Measurements from ENCODE around the gene SPATS2. TPM values are rescaled to one million over a fixed set of nuclear protein-coding genes. Genes with fewer than 3 reads are reported as not detected.

Gene SPATS2
- total and polyA plus RNA-seq, 4 donors, result 21.8 to 44.6 (median 38.1) TPM

DNA sequence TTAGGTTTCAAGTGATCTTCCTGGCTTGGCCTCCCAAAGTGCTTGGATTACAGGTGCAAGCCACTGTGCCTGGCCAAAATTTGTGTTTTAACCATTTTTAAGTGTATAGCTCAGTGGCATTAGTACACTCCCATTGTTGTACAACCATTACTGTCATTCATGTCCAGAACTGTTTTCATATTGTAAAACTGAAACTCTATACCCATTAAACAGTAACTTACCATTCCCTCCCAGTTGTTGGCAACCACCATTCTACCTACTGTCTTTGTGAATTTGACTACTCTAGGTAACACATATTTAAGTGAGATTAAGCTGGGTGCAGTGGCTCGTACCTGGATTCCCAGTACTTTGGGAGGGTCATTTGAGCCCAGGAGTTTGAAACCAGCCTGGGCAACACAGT lies 104.3 kb downstream of the SPATS2 start:
- Histone ChIP-seq H3K9me3 (ENCODE audit: control insufficient read depth, insufficient read depth, low read length) (no peaks in the 10 kb centered on the region), H3K4me3 (ENCODE audit: low read depth, low read length) (no peak overlapping the region), H3K27me3 (ENCODE audit: control insufficient read depth, insufficient read depth, low read length) (no peaks in the 10 kb centered on the region), H3K4me1 (ENCODE audit: control insufficient read depth, insufficient read depth, low read length) (no peaks in the 10 kb centered on the region), H3K27ac (ENCODE audit: low read depth, low read length) (no peak overlapping the region), H3K36me3 (ENCODE audit: control insufficient read depth, insufficient read depth, low read length) (no peaks in the 10 kb centered on the region)
- DNase-seq (ENCODE audit: low read depth in 4 of 6, low spot score in 6 of 6), result no peak
- 100% methylated on average over 1 of the region's 1 CpG for WGBS (ENCODE audit: insufficient coverage)

DNA sequence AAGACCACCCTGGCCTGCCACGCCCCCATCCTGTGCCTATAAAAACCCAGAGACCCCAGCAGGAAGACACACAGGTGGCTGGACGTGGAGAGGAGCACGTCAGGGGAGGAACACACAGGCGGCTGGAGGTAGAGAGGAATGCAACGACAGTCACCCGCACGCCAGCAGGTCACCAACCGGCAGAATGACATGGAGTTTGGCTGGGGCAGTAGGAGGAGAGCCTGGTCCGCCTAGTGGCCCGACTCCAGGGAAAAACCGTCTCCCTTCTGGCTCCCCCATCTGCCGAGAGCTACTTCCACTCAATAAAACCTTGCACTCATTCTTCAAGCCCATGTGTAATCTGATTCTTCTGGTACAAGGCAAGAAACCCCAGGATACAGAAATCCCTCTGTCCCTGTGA lies 108.8 kb downstream of the SPATS2 start:
- no peaks in the 10 kb centered on the region for H3K9me3 ChIP-seq (ENCODE audit: control insufficient read depth, insufficient read depth, low read length)
- peaks cover 3% of the 10 kb centered on the region for H3K4me1 ChIP-seq (ENCODE audit: control insufficient read depth, insufficient read depth, low read length)
- H3K36me3 ChIP-seq (ENCODE audit: control insufficient read depth, insufficient read depth, low read length), result peaks cover 5% of the 10 kb centered on the region
- no peak overlapping the region for H3K27ac ChIP-seq (ENCODE audit: low read depth, low read length)
- peak in 1 of 6 donors; percentile 11 for DNase-seq (ENCODE audit: low read depth in 4 of 6, low spot score in 6 of 6)
- H3K4me3 ChIP-seq (ENCODE audit: low read depth, low read length), result no peak overlapping the region
- H3K27me3 ChIP-seq (ENCODE audit: control insufficient read depth, insufficient read depth, low read length), result no peaks in the 10 kb centered on the region
- WGBS (ENCODE audit: insufficient coverage), result 82% methylated on average over 9 of the region's 12 CpGs

DNA sequence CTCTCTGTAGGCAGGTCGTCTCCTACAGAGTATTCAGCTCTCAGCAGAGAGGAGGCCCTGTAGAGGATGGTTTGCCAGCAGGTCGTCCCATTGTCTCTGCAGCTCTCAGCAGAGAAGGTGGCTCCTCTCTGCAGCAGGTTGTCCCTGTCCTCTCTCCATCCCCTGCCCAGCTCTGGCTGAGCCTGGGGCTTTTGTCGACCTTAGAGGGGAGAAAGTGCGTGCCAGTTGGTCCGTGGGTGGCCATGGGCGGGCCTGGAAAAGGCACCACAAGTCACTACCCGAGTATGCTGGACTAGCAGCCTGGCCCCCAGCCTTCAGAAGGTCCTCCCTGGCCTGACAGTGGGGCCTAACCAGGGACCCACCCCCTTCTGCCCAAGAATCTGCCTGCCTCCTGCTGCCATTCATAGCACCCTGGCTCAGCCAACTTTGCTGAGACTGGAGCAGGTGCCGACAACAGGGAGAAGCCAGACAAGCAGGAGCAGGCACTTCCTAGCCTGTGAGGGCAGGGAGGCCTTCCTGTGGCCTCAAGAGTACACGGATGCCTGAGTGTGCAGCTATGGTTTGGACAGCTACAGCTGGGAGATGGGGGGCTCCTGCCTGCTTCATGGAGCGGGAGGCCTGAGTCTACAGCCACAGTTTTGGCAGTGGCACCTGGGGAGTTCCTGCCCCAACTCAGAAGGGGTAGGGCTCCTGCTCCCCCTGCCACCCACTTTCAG lies 111.8 kb downstream of the SPATS2 start:
- Histone ChIP-seq H3K4me3 (ENCODE audit: low read depth, low read length) (no peak overlapping the region), H3K4me1 (ENCODE audit: control insufficient read depth, insufficient read depth, low read length) (peaks cover 3% of the 10 kb centered on the region), H3K27ac (ENCODE audit: low read depth, low read length) (no peak overlapping the region), H3K9me3 (ENCODE audit: control insufficient read depth, insufficient read depth, low read length) (no peaks in the 10 kb centered on the region), H3K27me3 (ENCODE audit: control insufficient read depth, insufficient read depth, low read length) (no peaks in the 10 kb centered on the region), H3K36me3 (ENCODE audit: control insufficient read depth, insufficient read depth, low read length) (peaks cover 5% of the 10 kb centered on the region)
- no peak for DNase-seq (ENCODE audit: low read depth in 4 of 6, low spot score in 6 of 6)
- 65% methylated on average over 9 of the region's 10 CpGs for WGBS (ENCODE audit: insufficient coverage)

DNA sequence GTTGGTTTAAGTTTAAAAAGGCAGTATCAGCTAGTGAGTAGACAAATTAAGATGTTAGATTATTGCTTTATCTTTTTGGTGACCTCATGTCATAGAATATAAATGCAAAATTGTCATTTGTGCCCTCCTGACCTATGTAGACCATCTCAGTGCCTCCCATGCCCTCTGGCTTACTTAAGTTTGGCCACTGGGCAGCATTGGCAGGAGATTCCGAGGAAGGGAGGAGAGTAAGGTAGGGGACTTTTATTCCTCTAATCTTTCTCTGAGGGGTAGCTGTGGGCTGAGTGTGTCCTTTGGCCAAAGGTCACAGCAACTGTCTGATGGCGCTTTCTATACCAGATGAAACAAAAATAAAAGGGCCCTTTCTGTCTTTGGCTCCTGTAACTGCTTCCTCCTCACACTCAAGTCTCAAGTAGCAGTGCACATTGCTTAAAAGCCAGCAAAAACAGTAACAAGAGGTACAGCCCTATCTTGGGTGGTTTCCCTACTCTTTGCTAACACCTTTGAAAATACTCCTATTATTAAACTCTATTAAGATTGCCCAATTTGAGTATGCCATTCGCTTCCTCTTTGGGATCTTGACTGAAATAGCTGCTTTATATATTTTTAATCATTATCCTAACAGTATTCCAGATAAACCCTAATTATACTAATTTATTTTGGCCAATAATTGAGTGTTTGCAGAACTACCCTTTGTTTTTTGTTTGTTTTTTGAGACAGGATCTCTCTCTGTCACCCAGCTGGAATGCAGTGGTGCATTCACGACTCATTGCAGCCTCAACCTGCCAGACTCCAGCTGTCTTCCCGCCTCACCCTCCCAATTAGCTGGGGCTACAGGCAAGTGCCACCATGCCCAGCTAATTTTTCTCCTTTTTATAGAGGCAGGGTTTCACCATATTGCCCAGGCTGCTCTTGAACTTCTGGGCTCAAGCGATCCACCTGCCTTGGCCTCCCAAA lies 115.1 kb downstream of the SPATS2 start:
- no peaks in the 10 kb centered on the region for H3K27me3 ChIP-seq (ENCODE audit: control insufficient read depth, insufficient read depth, low read length)
- H3K4me3 ChIP-seq (ENCODE audit: low read depth, low read length), result no peak overlapping the region
- H3K9me3 ChIP-seq (ENCODE audit: control insufficient read depth, insufficient read depth, low read length), result no peaks in the 10 kb centered on the region
- no peak overlapping the region for H3K27ac ChIP-seq (ENCODE audit: low read depth, low read length)
- H3K36me3 ChIP-seq (ENCODE audit: control insufficient read depth, insufficient read depth, low read length), result peaks cover 13% of the 10 kb centered on the region
- DNase-seq (ENCODE audit: low read depth in 4 of 6, low spot score in 6 of 6), result no peak
- WGBS (ENCODE audit: insufficient coverage), result 72% methylated on average over 3 of the region's 6 CpGs
- H3K4me1 ChIP-seq (ENCODE audit: control insufficient read depth, insufficient read depth, low read length), result peaks cover 3% of the 10 kb centered on the region

DNA sequence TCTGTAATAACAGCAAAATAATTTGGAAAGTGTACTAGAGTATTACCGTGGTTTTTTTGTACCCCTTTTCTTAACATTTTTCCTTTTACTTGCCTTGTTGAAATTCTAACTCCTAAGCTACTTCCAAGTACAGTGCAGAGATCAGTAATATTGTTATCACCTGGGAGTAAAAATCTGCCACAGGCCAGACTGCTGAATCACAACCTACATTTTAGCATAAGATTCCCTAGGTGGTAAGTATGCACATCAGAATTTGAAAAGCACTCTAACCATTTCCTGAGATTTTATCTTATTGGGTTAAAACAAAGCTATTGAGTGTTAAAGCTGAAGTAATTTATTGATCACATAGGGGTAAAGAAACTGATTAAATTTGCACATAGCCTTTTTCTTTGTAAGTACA lies 116.4 kb downstream of the SPATS2 start:
- peaks cover 13% of the 10 kb centered on the region for H3K36me3 ChIP-seq (ENCODE audit: control insufficient read depth, insufficient read depth, low read length)
- H3K27ac ChIP-seq (ENCODE audit: low read depth, low read length), result no peak overlapping the region
- no peaks in the 10 kb centered on the region for H3K27me3 ChIP-seq (ENCODE audit: control insufficient read depth, insufficient read depth, low read length)
- no CpG with 5 or more reads among the region's 1 CpG for WGBS (ENCODE audit: insufficient coverage)
- H3K9me3 ChIP-seq (ENCODE audit: control insufficient read depth, insufficient read depth, low read length), result no peaks in the 10 kb centered on the region
- no peak overlapping the region for H3K4me3 ChIP-seq (ENCODE audit: low read depth, low read length)
- peaks cover 3% of the 10 kb centered on the region for H3K4me1 ChIP-seq (ENCODE audit: control insufficient read depth, insufficient read depth, low read length)
- DNase-seq (ENCODE audit: low read depth in 4 of 6, low spot score in 6 of 6), result peak in 1 of 6 donors; percentile 15

DNA sequence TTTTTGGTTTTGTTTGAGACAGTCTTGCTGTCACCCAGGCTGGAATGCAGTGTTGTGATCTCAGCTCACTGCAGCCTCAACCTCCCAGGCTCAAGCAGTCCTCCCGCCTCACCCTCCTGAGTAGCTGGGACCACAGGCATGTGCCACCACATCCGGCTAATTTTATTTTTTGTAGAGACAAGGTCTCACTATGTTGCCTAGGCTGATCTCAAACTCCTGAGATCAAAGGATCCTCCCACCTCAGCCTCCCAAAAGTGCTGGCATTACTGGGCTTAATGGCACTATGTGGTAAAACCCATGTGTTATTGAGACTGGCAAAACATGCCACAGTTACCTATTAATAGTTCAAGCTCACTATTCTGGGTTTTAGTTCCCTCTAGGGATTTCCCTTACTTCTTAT lies 120.3 kb downstream of the SPATS2 start:
- H3K27ac ChIP-seq (ENCODE audit: low read depth, low read length), result no peak overlapping the region
- H3K4me3 ChIP-seq (ENCODE audit: low read depth, low read length), result no peak overlapping the region
- no peaks in the 10 kb centered on the region for H3K9me3 ChIP-seq (ENCODE audit: control insufficient read depth, insufficient read depth, low read length)
- H3K36me3 ChIP-seq (ENCODE audit: control insufficient read depth, insufficient read depth, low read length), result peaks cover 12% of the 10 kb centered on the region
- H3K4me1 ChIP-seq (ENCODE audit: control insufficient read depth, insufficient read depth, low read length), result no peaks in the 10 kb centered on the region
- DNase-seq (ENCODE audit: low read depth in 4 of 6, low spot score in 6 of 6), result no peak
- no CpG with 5 or more reads among the region's 2 CpGs for WGBS (ENCODE audit: insufficient coverage)
- H3K27me3 ChIP-seq (ENCODE audit: control insufficient read depth, insufficient read depth, low read length), result no peaks in the 10 kb centered on the region

DNA sequence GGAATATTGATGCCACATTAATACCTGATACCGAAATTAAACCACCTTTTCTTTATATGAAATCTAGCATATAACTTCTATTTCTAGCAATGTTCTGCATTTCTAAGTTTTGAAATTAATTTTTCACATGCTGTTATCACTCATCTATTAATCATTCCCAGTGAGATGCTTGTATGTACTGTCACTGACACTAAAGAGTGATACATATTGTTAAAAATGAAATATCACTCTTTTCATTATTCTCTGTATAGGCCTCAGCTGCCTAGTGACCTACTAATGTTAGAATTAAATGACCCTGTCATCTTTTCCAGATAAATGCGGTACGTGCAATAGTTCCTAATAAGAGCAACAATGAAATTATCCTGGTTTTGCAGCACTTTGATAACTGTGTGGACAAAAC lies 121.9 kb downstream of the SPATS2 start:
- no peak for DNase-seq (ENCODE audit: low read depth in 4 of 6, low spot score in 6 of 6)
- no peaks in the 10 kb centered on the region for H3K9me3 ChIP-seq (ENCODE audit: control insufficient read depth, insufficient read depth, low read length)
- WGBS (ENCODE audit: insufficient coverage), result no CpG with 5 or more reads among the region's 3 CpGs
- H3K36me3 ChIP-seq (ENCODE audit: control insufficient read depth, insufficient read depth, low read length), result peaks cover 12% of the 10 kb centered on the region
- H3K27ac ChIP-seq (ENCODE audit: low read depth, low read length), result no peak overlapping the region
- no peak overlapping the region for H3K4me3 ChIP-seq (ENCODE audit: low read depth, low read length)
- no peaks in the 10 kb centered on the region for H3K4me1 ChIP-seq (ENCODE audit: control insufficient read depth, insufficient read depth, low read length)
- no peaks in the 10 kb centered on the region for H3K27me3 ChIP-seq (ENCODE audit: control insufficient read depth, insufficient read depth, low read length)

DNA sequence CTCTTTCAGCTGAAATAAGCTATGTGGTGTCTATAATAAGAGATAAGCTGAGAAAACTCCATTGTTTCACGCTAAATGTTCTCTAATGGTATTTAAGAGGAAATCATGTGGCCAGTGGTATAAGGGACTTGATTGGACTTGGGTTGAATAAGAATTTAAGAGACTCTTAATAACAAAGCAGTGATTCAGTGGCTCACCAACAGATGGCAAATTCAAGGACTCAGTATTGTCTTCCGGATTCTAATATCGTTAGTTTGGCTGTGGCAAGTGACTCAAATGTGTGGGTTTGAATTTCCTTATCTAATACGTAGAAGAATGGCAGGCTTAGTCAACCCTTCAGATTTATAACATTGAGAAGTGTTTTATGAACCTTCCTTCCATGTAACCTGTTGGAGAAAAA lies 122.5 kb downstream of the SPATS2 start:
- Histone ChIP-seq H3K4me3 (ENCODE audit: low read depth, low read length) (no peak overlapping the region), H3K27ac (ENCODE audit: low read depth, low read length) (no peak overlapping the region), H3K4me1 (ENCODE audit: control insufficient read depth, insufficient read depth, low read length) (no peaks in the 10 kb centered on the region), H3K27me3 (ENCODE audit: control insufficient read depth, insufficient read depth, low read length) (no peaks in the 10 kb centered on the region), H3K9me3 (ENCODE audit: control insufficient read depth, insufficient read depth, low read length) (no peaks in the 10 kb centered on the region), H3K36me3 (ENCODE audit: control insufficient read depth, insufficient read depth, low read length) (peaks cover 12% of the 10 kb centered on the region)
- no CpG with 5 or more reads among the region's 4 CpGs for WGBS (ENCODE audit: insufficient coverage)
- DNase-seq (ENCODE audit: low read depth in 4 of 6, low spot score in 6 of 6), result peak in 1 of 6 donors; percentile 10

DNA sequence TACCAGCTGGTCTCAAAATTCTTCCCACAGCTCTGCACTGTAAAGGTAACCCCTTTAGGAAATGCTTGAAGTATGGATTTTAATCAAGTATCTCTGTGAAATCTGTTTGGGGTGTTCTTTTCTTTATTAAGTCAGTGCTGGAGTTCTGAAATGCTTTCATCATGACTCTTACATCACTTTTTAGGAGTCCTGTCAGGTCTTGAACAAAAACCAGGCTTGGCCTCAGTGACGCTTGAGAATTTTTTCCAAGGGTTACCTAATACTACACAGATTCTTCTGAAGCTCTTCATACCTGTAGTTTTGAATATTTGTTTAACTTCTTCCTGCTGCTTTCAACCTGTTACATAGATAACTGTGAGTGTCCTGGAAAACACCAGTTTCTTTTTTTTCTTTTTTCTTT lies 124.6 kb downstream of the SPATS2 start:
- no peaks in the 10 kb centered on the region for H3K27me3 ChIP-seq (ENCODE audit: control insufficient read depth, insufficient read depth, low read length)
- no peaks in the 10 kb centered on the region for H3K9me3 ChIP-seq (ENCODE audit: control insufficient read depth, insufficient read depth, low read length)
- DNase-seq (ENCODE audit: low read depth in 4 of 6, low spot score in 6 of 6), result no peak
- no peak overlapping the region for H3K27ac ChIP-seq (ENCODE audit: low read depth, low read length)
- H3K4me1 ChIP-seq (ENCODE audit: control insufficient read depth, insufficient read depth, low read length), result no peaks in the 10 kb centered on the region
- H3K4me3 ChIP-seq (ENCODE audit: low read depth, low read length), result no peak overlapping the region
- WGBS (ENCODE audit: insufficient coverage), result no CpG with 5 or more reads among the region's 1 CpG
- peaks cover 5% of the 10 kb centered on the region for H3K36me3 ChIP-seq (ENCODE audit: control insufficient read depth, insufficient read depth, low read length)
